Measurements from ENCODE around the gene DYRK1A.
"Not testable (repeated sequence)": the region's sequence is repeated elsewhere in the genome, so short reads cannot be mapped to it uniquely, and the experiment has no call there.

DYRK1A gene

DNA sequence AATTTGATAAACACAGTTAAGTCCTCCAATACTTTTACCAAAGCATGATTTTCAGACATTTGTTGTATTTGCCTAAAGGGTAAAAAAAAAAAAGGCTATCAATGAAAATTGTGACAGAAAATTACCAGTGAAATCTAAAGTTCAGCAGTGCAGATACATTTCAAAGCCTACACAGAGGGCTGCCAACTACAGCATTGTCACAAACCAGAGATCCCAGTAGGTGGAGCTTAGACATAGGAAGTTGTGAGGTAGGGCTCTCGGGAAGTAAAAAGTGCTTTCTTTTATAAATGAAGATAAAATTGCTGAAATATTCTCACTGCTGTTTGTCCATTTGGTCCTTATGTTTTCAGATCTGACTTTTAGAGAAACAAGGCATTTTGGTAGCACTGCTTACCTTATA lies 123.0 kb downstream of the DYRK1A start:
- no peak for FAIRE-seq

- no peak for FAIRE-seq
Observed at GRCh38 chr21:37490084-37490483, 123.5 kb downstream of the DYRK1A start.

- peak; percentile 68 for FAIRE-seq
Observed at GRCh38 chr21:37496972-37497371, 130.4 kb downstream of the DYRK1A start.

- FAIRE-seq: no peak
Observed at GRCh38 chr21:37498664-37499063, 132.1 kb downstream of the DYRK1A start.

DNA sequence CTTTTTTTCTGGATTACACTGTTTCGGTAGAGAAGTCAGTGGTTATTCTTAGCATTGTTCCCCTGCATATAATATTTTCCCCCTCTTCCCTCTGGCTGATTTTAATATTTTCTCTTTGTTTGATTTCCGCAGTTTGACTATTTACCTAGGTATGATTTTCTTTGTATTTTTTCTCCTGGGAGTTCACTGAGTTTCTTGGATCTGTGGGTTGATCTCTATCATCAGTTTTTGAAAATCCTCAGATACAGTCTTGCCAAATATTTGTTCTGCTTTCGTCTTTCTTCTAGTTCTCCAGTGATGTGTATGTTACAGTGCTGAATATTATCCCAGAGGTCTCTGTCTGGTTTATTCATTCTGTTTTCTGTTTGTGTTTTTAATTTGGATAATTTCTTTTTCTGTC lies 136.4 kb downstream of the DYRK1A start:
- FAIRE-seq: peak; percentile 5

DNA sequence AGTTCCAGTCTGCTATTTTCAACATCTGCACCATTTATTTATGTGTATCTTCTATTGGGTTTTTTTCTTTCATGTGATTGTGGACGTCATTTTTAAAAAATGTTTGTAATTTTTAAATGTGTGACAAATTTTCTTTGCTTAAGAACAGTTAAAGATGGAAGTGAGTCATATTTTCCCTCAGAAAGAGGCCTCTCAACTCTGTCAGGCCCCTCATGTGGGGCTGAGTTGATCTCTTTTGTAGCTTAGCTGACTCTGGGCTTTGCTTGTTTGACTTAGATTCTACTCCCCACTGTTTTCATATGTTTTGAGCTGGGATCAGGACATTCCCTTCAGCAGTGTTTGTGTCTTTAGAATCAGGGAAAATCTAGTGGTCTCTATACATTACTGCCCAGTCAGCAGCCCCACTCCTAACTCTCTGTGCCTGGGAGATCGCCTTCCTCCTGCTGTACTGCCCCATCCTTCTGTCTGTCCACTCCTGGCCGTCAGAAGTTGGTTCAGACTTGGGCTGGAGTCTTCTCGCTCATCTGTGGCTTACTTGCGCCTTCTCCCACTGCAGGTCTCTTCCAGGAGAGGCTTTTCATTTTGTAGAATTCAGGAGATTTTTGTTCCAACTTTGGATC lies 137.4 kb downstream of the DYRK1A start:
- FAIRE-seq: peak; percentile 72

GRCh38 chr21:37505963-37506362 lies 139.4 kb downstream of the DYRK1A start:
- FAIRE-seq: no peak

DNA sequence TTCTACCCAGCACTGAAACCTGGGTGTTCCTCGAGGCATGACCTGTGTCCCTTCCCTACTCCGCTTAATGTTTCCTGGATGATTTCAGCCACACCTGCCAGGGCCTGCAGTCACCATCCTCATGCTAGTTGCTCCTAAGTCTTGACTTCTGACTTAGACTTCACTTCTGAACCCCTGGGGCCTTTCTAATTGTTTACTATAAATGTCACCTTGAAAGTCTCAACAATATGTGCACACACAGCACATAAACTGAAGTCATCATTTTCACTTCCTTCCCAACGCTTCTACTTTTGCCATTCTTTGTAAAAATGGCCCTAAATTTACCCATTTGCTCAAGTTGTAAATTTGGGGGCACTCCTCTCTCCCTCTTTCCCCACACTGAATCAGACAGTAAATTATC lies 141.1 kb downstream of the DYRK1A start:
- FAIRE-seq: no peak

- no peak for FAIRE-seq
Observed at GRCh38 chr21:37508341-37508740, 141.8 kb downstream of the DYRK1A start.

DNA sequence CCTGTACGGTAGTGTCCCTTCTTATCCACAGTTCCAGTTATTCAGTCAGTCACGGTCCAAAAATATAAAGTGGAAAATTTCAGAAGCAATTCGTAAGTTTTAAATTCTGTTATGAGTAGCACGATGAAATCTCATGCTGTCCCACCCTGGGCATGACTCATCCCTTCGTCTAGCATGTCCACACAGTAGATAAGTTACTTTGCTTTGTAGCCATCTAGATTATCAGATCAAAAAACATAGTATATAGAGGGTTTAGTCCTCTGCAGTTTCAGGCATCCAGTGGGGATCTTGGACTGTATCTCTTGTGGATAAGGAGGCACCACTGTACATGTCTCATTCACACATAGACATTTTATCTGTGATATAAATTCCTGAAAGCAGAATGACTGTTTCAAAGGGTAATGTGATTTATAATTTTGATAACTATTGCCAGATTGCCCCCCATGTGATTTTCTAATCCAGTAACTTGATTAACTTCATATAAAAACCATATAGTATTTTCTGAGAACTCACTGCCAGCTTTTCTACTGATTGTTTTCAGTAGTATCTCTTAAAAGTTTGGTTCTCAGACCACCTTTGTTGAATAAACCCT lies 143.3 kb downstream of the DYRK1A start:
- no peak for FAIRE-seq

GRCh38 chr21:37511848-37512247 lies 145.3 kb downstream of the DYRK1A start:
- FAIRE-seq: no peak

GRCh38 chr21:37513383-37513782 lies 146.8 kb downstream of the DYRK1A start:
- no peak for FAIRE-seq

DNA sequence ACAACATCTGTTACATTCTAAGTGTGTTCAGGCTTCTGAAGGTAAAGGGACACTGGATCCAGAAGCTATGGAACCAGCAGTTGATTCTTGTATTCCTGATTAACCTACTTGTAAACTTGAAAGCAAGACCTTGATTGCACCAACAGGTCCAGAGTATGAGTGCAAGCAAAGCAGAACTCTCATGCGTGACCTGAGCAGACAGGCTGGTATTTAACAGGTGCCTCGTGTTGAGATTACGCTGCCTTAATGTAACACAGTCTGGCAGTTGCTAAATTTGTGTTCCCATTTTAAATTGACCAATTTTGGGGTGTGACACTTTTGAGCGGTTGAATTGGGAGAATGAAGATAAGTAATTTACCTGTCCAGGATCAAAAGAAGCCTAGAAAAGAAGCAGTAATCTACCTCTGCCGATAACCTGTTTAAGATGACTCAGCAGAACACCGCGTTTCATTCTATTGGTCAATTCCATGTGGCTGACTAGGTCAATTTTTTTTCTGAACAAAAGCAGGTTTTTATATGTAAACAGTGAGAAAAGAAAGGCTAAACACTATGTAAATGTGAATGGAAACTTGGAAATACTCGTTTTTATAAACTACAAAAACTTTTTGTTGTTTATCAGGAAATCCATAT lies 147.6 kb downstream of the DYRK1A start:
- FAIRE-seq: peak; percentile 76

GRCh38 chr21:37516998-37517397 lies 150.4 kb downstream of the DYRK1A start:
- no peak for FAIRE-seq

GRCh38 chr21:37520801-37521200 lies 154.2 kb downstream of the DYRK1A start:
- no peak for FAIRE-seq

DNA sequence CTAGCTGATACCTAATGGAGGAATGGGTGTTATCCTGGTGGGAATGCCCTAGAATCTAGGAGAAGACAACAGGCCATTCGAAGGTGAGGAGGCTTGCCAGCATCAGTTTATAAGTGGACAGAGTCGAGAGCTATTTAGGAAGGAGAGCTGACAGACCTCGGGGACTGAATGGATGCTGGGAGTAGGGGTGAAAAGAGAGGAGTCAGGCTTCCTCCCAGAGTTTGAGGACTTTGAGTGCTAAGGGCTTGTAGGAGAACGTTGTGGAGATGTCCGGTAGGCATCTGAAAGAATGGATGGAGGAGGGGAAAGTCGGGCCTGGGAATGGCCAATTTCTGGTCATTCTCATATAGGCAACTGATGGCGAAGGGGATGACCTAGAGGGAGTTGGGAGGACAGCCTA lies 155.1 kb downstream of the DYRK1A start:
- FAIRE-seq: no peak

GRCh38 chr21:37522641-37523295 lies 156.2 kb downstream of the DYRK1A start:
- no peak for FAIRE-seq

- not testable (repeated sequence) for FAIRE-seq
Observed at GRCh38 chr21:37524944-37525343, 158.4 kb downstream of the DYRK1A start.

DNA sequence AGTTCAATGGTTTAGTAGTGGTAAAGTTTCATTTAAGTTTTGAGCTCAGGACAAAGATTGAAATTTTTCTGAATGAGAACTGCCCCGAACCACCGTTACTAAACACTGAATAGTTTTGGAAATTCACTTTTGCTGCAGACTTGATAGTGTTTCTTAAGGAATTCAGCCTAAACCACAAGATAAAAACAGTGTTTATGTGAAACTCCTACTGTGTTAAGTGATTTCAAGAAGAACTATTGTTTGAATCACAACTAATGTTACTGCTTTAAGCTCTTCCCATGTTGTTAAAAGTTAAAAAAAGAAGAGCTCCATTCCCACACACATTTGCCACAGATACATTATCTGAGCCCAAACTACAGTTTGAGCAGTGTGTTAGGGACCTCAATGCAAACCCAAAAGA lies 159.2 kb downstream of the DYRK1A start:
- FAIRE-seq: no peak

GRCh38 chr21:37527103-37527502 lies 160.5 kb downstream of the DYRK1A start:
- FAIRE-seq: no peak

DNA sequence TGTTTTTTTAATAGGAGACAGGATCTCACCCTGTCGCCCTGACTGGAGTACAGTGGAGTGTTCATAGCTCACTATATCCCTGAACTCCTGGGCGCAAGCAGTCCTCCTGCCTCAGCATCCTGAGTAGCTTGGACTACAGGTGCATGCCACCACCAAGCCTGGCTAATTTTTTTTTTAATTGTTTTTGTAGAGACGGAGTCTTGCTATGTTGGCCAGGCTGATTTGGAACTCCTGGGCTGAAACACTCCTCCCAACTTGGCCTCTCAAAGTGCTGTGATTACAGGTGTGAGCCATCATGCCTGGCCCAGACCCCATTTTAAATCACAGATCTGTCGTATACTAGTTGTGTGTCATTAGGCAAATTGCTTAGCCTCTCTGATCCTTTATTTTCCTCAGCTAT lies 161.1 kb downstream of the DYRK1A start:
- no peak for FAIRE-seq

DNA sequence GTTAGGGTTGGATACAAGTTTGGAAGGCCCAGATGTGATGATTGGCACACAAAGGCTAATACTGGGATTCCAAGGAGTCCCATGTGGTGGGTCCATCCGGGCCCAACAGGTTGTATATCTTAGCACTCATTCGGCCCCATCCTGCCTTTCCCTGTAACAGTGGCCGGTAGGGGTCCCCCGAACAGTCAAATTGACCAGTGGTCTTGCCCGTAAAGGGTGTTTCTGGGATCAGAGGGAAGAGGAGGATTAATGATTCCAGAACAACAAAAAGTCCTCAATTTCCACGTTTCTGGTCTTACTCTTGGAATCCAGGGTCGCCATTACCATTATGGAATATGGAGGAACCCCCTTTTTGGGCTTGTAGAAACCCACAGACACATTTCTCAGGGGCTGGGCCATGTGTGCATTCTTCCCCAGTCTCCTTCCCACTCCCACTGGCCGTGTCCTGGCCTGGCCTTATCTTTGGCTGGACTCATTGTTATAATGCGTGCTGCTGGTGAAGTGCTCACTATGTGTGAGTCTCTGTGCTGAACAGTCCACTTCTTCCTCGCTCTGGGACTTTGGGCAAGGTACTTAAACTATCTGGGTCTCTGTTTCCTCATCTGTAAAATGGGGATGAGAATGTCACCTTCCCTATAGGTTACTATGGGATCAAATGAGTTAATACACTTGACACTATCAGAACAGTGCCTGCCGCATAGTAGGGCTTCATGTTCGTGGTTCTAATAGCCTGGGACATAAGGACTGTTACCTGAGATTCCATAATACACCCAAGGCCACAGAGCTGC lies 161.8 kb downstream of the DYRK1A start:
- FAIRE-seq: no peak

- no peak for FAIRE-seq
Observed at GRCh38 chr21:37529649-37530048, 163.1 kb downstream of the DYRK1A start.
